ENCODE measurements around the gene ERC2.
"Not testable (repeated sequence)": the region's sequence is repeated elsewhere in the genome, so short reads cannot be mapped to it uniquely, and the experiment has no call there.

Gene ERC2

DNA sequence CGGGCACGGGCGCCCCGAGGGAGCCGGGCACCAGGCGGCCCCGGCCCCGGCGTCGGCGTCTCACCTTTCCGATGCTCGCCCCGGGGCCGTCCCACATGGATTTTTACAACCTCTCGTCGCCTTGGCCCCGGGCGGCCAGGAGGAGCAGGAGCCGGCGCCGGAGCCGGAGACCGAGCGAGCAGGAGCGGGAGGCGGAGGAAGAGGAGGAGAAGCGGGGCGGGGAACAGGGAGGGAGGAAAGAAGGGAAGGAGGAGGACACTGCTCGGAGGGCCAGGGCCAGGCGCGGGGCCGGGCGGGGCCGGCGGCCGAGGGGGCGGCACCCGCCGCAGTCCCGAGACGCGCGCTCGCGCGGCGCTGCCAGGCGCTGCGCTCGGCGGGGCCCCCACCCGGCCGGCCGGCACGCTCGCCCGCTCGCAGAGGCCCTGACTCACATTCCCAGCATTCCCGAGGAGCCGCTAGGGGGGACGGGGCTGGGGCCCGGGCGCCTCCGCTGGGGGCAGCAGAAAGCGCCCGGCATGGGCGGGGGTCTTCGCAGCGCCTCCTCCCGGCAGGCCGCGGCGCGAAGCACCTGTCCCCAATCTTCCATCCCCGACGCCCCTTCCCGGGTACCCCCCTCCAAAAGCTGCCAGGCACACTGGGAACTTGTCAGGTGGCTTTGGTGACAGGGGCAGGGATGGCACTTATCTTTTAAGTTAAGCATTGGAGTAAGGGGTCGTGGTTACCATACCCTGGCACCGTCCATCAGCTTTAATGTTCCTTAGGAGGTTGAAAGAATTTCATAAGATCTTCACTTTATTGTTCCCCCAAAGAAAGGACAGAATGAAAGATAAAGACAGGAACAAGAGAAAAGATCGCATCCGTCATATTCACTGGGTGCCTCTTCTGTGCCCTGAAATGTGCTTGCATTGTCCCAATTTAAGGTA, at the start of gene ERC2:
Gene ERC2 (minus strand): TSS at position 284 of the 923 bp plus-strand sequence.
- no peak for DNase-seq (ENCODE audit: low read depth)

- DNase-seq (ENCODE audit: low read depth) = no peak
These were observed 34.5 kb upstream of the ERC2 start for GRCh38 chr3:56502738-56503137.

DNA sequence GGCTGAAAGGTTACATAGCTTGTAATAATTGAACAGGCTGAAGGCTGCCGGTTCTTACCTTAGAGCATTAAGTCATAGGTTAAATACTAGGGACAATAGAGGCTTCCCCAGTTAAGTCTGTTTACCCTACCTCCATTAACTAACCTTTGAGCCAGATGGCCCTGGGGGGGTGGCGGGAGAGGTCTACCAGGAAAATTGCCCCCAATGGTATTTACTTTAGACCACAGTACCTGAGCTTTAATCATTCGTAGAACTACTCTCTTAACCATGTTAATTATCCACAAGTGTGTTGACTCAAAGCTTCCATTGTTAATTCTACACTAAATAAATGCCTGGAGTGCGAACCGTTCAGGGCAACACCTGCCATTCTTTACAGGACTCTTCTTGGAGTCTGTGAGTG, 28.1 kb upstream of the ERC2 start:
- not testable (repeated sequence) for DNase-seq (ENCODE audit: low read depth)

DNA sequence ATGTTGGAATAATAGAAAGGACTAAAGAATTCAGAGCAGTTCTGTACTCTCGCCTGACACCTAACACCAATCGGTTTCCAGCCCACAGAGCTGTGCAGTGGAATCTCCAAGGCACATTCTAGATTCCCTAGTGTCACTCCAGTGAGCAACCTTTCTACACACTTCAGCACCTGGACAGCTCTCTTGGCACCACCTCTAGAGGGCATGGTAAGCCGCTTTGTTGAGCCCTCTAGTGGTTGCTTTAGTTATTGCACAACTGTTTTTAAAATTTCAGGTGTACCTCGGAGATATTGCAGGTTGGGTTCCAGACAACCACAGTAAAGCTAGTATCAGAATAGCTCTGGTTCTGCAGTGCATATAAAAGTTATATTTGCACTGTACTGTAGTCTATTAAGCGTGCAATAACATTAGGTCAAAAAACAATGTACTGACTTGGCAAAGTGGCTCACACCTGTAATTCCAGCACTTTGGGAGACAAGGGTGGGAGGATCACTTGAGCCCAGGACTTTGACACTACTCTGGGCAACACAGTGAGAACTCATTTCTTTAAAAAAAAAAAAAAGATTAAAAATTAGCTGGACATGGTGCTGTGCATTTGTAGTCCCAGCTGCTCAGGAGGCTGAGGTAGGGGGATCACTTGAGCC, 26.5 kb upstream of the ERC2 start:
- no peak for DNase-seq (ENCODE audit: low read depth)

DNA sequence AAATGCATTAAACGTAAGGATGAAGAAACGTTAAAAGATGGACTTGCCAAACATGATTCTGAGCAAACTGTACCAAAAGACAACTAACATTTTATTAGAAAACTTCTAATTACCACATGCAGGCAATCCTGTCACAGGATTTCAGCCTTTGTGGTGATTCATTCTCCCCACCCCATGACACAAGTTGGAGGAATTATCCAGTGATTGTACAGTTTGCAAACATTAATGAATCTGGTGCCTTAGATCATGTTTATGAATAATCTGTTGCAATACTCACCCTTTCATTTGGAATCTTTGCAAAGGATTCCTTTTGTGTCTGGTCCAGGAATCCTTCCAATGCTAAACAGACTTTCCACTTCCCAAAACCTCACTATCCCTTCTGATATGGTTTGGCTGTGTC, 23.3 kb upstream of the ERC2 start:
- DNase-seq (ENCODE audit: low read depth) = no peak

DNA sequence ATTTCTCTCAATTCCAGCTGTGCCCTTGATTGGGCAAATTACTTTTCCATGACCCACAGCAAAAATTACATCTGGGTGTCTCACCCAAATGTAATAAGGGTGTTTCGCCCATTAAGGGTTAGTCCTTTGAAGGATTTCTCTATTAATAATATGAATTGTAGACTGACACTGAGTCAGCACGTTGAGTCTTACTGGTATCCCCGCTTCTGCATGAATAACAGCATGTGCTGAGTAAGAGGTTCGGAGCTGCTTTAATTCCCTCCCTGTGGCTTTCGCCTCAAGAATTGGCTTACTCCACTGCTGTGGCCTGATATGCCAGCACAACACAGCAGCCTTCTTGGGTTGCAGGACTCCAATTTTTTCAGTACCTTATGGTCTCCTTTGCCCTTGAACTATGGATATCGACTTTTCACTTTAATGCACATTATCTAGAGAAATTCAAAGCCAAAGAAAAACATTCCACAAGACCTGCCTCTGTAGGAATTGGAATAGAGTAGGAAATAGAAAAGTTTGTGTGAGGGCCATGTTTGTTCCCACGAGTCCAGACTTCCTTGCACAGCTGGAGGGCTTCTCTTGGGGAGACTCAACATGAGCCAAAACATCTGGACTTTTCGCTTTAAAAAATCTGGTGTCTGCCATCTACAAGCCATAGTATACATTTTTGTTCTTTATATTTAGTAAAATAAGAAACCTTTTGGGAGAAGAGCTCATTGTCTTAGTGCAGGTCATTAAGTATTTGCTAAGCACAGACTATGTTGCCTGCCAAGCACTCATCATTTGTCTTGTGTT, 20.7 kb upstream of the ERC2 start:
- no peak for DNase-seq (ENCODE audit: low read depth)

- DNase-seq (ENCODE audit: low read depth) = no peak
These were observed 16.3 kb upstream of the ERC2 start for GRCh38 chr3:56484525-56485032.

- no peak for DNase-seq (ENCODE audit: low read depth)
These were observed 15.9 kb upstream of the ERC2 start for GRCh38 chr3:56484122-56484521.

DNA sequence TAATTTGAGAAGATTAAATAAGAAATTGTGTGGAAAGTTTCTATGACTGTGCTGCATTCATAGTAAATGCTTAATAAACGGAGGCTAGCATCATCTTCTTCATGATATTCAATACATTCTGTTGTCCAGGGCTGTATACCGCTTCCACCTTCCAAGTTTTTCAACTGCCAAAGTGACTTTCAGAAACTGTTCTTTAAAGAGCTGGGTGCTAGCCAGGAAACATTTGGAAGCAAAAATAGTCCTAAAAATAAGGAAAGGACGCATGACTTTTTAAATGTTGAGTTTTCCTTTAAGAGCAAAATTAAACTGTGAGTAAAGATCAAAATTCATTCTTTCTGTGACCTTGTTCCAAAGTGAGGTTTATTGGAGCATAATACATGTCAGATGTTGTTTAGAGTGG, 9.4 kb upstream of the ERC2 start:
- no peak for DNase-seq (ENCODE audit: low read depth)

DNA sequence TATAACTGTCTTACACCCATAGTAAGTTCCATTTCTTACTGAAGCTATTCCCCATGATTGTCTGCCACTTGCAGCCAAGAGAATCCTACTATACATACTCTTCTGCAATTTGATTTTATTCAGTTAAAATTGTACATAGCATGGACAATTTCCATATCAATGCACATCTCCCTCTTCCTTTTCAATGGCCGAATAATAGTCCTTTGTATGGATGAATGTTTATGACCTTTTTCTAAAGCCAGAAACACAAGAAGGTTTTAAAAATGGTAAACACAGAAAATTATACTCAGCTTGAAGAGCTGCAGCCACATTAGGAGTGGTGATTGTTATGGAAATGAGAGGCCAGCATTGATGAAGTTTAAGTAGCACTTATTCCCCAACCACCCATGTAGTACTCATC, 8.5 kb upstream of the ERC2 start:
- no peak for DNase-seq (ENCODE audit: low read depth)

DNA sequence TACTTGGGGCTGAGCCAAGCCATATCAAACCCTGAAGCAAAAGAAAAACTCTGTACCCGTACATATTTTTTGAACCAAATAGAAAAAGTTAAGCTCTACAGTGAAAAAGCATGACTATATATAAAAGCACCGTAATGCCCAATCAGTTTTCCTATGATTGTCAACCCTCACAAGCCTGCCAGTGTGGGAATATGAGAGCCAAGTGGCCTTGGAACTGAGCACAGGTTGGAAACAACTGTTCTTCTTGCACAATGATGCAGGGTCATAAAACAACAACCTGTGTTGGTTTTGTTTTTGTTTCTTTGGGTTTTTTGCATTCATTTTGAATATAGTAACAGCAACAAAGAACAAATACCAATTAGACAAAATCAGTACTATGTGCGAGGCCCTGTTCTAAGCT, 3.5 kb upstream of the ERC2 start:
- DNase-seq (ENCODE audit: low read depth) = no peak

DNA sequence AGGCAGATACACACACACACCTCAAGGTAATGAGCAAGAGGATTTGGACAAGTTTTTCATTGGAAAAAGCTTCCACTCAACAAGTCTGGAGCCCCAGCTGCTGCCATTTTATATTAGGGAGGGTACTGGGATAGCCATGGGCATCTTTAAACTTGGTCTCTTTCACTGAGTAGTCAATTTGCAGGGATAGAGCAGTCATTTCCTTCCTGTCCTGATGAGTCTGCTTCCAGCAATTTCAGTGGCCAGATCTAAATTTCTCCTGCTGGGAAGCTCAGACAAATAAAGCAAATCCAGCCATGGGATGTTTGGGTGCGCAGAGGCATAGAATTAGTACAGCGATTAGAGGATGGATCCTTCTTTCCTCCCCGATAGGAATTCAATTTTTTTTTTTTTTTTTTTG, 874 bp upstream of the ERC2 start:
- DNase-seq (ENCODE audit: low read depth) = no peak

GRCh38 chr3:56467801-56468183, 475 bp downstream of the ERC2 start:
- DNase-seq (ENCODE audit: low read depth) = no peak

- no peak for DNase-seq (ENCODE audit: low read depth)
These were observed 1.2 kb downstream of the ERC2 start for GRCh38 chr3:56467108-56467507.

DNA sequence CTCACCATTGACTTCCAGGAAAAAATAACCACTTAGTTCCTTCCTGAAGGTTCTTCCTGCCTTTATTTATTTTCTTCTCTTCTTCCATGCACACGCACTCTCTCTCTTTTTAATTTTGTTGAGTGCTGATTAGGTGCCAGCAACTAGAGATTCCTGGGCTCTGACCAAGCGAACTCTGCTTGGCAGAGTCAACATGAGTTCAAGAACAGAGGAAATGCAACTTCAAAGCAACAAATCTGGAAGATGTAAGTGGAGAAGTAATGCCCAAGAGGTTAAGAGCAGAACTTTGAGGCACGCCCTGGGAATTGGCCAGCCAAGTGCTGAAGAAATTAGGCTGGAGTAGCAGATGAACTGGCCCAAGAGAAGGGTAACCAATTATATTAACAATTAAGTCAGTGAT, 8.5 kb downstream of the ERC2 start:
- no peak for DNase-seq (ENCODE audit: low read depth)

DNA sequence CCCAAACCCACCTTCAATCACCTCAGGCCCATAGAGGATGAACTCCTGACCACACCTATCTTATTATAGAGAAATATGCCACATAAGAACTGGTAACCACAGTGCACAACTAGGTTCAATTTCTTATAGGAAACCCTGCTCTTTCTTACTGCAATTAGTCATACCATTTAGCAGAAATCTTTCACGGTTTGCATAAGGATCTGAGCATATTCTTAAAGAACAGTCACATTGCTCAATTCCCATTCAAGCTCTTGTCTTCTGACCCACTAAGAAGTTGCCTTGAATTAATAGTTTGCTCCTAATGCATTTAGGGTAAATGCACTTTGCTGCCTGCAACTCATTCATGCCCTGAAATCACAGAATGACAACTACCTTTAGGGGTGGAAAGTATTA, 9.2 kb downstream of the ERC2 start:
- DNase-seq (ENCODE audit: low read depth) = no peak

- no peak for DNase-seq (ENCODE audit: low read depth)
These were observed 9.7 kb downstream of the ERC2 start for GRCh38 chr3:56458496-56459103.

DNA sequence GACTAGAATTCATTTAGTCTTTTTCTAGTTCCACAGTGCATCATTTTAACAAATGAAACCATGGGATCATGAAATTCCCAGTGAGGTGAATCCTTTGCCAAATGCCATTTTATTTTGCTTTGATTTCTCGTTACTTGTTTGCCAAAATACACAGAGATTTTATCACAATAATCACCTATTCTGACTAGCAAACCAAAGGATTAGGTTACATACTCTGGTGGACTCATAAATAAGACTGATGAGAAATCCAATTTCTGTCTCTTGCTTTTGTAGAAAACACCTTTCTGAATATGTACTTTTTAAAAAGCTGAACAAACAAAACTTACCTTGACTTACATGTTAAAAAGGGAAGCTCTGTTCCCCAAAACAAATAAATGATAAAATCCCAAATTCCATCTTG, 12.2 kb downstream of the ERC2 start:
- DNase-seq (ENCODE audit: low read depth) = no peak

- no peak for DNase-seq (ENCODE audit: low read depth)
These were observed 15.3 kb downstream of the ERC2 start for GRCh38 chr3:56453011-56453410.

DNA sequence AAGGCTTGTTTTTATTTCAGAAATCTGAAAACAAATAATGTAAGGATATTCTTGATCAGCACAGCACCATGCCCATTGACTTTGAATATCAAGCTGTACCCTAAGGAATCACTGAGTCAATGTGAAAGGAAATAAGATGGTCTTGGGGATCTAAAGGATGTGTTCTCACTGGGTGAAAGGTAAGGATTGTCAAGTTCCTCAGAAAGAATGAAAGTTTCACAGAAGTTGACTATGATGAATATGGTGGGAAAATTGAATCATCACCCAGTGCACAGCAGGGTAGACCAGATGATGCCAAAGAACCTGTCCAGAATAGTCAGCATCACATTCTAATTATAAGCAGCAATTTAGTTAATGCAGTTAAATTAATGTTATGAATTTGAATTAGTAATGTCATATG, 16.2 kb downstream of the ERC2 start:
- no peak for DNase-seq (ENCODE audit: low read depth)

- DNase-seq (ENCODE audit: low read depth) = no peak
These were observed 24.9 kb downstream of the ERC2 start for GRCh38 chr3:56443372-56443771.

DNA sequence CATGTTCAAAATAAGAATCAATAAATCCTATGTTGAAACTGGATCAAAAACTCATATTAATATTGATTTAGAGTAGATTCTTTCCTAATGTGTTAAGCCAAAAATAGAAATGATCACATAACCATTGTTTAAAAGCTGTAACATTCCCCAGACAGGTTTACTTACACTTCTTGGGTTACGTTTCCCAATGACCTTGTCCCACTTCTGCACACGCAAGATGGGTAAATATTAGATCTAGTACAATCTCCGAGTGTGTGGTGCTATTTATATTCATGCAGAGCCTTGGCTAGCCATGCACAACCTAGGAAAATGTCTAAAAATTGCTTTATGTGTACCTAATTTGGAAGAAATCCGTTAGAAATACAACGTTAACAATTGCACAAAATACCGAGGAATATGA, 39.6 kb downstream of the ERC2 start:
- no peak for DNase-seq (ENCODE audit: low read depth)

All from stimulated activated CD8-positive, alpha-beta memory T cell treated with anti-CD3 and anti-CD28 coated beads, Interleukin-15, amount 100 ng/mL, for 24 hours (primary cell).